Effector CD4-positive, alpha-beta T cell (primary cell): ENCODE measurements around the gene ZNF331.

Experiments used
- DNase-seq: peaks from one replicate; pipeline ENCODE4 v3.0.0-alpha.2; 2020

The ZNF331 gene

DNA sequence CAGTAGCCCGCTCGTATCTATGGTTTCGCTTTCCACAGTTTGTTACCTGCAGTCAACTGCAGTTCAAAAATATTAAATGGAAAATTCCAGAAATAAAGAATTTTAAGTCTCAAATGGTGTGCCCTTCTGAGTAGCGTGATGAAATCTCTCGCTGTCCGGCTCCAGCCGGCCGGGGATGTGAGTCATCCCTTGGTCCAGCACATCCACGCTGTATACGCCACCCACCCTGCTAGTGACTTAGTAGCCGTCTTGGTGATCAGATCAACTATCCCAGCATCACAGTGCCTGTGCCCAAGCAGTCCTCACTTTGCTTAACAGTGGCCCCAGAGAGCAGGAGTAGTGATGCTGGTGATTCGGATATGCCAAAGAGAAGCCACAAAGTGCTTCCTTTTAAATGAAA is 40.0 kb downstream of the ZNF331 start:
- no peak for DNase-seq

DNA sequence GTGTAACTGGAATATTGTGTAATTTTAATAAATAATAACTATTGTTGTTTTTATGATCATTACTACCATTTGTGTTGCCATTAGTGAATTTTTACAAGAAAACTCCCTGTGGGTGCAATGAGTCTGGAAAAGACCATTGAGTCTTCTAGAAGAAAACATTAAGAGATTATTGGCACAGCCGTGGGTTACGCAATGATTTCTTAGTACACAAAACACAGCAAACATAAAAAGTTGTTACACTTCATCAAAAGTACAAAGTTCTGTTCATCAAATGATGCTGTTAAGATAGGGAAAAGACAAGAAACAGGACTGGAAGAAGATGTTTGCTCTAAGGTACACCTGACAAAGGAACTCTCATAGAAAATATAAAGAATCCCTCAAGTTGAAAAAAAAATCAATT is 41.6 kb downstream of the ZNF331 start:
- DNase-seq, result no peak

DNA sequence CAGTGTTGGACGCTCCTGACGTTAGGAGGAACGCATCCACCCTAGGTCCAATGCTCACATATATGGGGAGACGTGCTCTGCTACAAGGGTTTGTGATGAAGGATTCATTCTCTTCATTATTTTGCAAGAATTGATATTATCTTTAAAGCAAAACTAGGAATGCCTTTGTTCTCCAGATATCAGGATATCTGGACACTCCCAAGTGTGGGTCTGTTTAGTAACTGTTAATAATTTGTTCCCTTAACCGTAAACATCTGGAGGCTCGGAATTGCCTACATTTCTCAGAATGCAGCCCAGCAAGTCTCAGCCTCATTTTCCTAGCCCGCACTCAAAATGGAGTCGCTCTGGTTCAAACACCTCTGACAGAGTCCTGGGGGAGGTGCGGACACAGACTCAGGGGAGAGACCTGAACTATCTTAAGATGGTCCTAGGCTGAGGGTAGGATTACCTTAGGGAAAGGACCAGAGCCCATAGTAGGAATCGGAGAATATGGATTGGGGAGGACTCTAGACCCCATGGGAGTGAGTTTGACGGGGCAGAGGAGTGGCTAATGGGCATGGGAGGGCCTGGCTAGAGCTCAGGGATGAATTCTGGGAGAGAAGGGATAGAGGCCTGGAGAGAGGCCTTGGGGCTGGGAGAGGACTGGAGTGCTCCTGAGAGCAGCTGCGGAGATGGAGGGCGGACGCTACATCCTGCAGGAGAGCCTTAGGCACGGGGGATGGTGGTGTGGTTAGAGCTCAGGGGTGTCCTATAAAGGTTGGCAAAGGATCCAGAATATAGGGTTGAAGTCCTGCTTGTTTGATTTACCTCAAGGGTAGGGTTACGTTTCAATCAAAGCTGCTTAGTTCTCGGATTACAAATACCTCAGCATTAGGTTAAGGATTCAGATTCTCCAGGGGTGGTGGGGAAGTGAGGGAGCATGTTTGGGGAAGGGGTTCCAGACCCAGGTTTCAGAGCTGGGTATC is 43.2 kb downstream of the ZNF331 start:
- no peak for DNase-seq

DNA sequence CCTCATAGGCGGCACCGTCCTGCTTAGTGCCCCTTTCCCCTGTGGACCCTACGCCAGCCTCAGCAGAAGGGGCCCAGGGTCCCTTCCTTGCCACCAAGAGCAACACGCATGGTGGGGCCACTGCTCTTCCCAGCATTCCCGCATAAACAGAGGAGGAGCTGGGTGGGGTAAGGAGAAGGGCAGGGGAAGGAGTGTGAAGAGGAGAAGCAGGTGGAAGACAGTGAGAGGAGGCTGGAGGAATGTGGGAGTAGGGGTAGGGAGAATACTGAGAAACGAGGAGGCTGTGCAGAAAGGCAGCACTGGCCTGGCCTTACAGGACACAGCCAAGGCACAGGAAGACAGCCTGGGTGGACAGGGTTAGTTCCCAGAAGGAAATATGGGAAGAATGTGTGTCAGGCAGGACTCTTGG is 43.9 kb downstream of the ZNF331 start:
- no peak for DNase-seq

DNA sequence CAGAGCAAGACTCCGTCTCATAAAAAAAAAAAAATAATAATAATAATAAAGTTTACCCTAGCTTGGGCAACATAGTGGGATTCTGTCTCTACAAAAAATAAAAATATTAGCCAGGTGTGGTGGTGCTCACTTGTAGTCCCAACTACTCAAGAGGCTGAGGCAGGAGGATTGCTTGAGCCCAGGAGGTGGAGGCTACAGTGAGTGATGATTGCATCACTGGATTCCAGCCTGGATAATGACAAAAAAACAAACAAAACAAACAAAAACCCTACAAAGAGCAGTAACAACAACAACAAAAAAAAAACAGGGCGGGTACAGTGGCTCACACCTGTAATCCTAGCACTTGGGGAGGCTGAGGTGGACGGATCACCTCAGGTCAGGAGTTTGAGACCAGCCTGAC is 45.2 kb downstream of the ZNF331 start:
- no peak for DNase-seq

DNA sequence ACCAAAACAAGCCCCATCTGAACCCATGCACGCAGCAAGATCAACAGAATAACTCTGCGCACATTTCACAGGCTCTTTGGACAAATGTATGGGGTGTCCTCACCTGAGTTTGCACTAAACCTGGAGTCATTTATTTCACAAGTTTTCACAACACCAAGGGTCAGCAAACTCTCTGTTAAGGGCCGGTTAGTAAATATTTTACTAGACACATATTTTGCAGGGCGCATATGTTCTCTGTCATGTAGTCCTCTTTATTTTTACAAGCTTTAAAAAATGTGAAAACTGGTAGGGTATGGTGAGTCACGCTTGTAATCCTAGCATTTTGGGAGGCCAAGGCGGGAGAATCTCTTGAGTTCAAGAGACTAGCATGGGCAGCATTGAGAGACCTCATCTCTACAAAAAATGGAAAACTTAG is 48.3 kb downstream of the ZNF331 start:
- DNase-seq, result no peak

DNA sequence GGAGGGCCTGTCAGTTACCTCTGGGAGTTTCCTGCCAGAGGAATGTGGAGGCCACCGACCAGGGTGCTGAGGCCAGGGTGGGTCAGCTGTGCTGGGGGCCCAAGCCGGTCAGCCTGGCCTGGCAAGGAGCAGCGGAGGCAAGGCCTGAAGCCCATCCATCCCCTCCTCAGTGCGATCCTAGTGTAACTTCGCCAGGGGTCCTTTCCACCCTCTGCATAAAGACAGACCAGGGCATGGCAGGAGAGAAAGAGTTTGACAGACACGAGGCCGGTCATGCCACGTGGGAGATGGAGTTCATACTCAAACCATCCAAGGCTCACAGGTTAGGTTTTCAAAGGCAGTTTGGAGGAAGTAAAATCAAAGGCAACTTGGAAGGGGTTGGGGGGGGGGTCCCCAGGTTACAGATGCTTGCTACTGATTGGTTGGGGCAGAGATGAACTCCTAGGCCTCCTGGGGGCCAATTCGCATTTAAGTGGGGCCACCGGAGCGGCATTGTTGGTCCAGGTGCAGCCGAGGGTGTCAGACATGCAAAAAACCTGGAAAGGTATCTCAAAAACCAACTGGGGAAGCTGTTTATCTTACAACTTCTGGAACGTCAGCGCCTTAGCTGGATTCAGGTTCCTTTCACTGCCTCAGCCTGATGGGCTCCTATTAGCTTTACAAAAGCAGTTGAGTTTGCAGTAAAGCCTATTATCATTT is 57.0 kb downstream of the ZNF331 start:
- DNase-seq, result no peak

DNA sequence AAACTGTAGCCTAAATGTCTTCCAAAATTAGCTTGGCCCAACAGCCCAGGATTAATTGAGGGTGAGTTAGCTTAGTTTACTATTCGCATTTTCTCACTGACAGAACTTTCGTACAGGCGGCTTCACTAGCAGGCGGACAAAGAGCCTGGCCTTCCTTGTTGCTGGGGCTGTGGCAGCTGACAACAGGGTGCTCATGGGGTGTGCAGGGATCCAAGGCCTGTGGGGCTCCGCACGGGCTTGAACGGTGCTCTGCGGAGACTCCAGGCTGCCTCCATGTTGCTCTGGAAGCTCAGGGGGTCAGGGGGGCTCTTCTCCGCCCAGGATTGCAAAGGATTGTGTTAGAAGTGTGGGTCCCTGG is 57.5 kb downstream of the ZNF331 start:
- no peak for DNase-seq

DNA sequence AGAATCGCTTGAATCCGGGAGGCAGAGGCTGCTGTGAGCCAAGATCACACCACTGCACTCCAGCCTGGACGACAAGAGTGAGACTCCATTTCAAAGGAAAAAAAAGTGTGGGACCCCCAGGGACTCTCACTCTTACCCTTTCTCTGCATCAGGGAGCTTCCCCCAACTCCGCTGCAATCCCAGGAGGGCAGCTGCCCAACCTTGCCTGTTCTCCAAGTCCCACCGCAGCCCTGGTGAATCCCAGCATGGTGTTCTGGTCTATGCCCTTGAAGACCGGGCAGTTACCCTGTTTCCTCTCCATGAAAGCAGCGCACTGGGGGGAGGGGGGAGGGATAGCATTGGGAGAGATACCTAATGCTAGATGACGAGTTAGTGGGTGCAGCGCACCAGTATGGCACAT is 58.1 kb downstream of the ZNF331 start:
- no peak for DNase-seq

DNA sequence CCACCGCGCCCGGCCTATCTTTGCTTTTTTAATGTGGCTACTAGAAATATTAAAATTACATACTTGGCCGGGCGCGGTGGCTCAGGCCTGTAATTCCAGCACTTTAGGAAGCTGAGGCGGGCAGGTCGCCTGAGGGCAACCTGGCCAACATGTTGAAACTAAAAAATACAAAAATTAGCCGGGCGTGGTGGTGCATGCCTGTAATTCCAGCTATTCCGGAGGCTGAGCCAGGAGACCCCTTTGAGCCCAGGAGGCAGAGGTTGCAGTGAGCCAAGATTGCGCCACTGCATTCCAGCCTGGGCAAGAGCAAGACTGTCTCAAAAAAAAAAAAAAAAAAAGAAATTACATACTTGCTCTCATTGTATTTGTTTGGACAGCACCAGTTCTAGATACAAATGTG is 59.1 kb downstream of the ZNF331 start:
- DNase-seq, result no peak

DNA sequence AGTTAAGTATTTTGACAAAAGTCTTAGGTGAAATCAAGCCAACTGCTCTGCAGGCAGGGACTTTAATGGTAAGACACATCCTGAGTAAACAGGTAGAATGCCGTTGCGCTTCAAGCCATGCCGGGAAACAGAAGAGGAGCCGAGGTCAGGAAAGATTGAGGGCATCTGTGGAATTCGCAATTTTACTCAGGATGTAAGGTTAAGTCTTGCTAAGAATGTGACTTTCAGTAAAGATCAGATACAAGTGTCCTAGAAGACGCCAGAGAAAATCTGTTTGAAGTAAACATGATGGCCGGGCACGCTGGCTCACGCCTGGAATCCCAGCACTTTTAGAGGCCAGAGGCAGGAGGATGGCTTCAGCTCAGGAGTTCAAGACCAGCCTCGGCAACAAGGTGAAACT is 60.4 kb downstream of the ZNF331 start:
- DNase-seq, result no peak

DNA sequence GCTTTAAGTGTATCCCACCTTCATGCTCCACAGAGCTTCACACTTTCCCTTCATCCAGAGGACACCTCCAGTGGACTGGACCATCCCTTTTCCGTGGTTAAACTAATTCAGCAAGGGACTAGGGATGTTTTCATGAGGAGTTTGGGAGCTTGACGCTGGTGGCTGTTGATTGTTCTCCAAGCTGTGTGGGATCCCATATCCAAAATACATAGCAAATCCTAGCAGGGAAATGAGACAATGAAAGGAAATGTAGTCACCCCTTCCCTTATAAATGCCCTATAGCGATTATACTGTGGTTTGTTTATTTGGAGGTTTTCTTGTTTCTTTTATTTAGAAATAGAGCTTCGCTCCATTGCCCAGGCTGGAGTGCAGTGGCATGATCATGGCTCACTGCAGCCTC is 62.3 kb downstream of the ZNF331 start:
- no peak for DNase-seq

DNA sequence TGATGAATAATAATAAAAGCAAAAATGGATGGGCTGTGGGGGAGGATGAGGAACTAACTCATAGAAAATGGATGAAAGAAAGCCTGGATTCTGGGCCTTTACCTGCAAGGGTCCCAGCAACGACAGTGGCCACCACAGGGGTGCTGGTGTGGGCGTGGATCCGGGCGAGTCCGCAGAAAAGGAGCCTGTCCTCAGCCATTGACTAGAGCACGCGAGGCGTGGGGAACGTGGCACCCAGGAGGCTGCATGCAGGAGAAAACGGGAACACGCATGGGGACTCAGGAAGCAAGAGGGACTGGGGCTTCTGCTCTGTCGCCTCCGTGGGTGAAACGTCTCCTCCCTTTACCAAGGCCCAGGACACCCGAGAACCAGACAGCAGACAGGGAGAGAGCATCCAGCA is 68.1 kb downstream of the ZNF331 start:
- no peak for DNase-seq

DNA sequence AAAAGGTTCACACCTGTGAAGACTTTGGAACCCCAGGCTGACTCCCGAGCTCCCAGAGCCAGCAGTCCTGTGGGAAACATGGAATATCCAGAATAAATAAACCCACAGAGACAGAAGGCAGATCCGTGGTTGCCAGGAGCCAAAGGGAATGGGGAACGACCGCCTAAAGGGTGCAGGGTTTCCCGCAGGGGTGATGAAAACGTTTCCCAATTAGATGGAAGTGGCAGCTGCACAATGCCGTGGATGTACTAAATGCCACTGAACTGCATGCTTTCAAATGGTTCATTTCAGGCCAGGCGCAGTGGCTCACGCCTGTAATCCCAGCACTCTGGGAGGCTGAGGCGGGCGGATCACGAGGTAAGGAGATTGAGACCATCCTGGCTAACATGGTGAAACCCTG is 70.4 kb downstream of the ZNF331 start:
- DNase-seq, result no peak

DNA sequence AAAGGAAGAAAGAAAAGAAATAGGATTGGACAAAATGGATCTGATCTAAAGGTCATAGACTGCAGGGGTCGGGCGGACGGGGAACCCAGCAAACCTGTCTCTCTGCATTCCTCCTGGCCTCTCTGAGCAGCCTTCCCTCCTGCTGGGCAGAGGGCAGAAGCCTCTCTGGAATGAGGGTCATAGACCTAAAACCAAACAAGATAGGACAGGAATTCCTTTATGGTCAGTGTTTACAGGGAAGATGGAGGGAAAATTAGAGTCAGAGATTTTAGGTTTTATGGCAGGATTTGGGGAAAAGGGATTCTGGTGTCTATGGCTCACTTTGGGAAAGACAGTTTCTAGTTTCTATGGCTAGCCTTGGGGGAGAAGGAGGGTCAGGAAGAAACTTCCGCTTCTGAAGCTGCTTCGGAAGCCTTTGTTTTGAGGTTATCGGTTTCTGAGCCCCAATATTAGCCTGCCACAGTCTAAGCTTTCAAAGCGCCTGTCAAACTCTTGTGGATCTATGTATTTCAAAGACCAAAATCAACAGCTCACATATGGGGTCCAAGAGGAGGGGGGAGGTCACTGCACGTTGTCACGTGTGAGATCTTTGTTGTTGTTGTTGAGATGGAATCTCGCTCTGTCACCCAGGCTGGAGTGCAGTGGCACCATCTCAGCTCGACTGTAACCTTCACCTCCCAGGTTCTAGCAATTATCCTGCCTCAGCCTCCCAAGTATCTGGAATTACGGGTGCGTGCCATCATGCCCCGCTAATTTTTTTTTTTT is 75.0 kb downstream of the ZNF331 start:
- no peak for DNase-seq

DNA sequence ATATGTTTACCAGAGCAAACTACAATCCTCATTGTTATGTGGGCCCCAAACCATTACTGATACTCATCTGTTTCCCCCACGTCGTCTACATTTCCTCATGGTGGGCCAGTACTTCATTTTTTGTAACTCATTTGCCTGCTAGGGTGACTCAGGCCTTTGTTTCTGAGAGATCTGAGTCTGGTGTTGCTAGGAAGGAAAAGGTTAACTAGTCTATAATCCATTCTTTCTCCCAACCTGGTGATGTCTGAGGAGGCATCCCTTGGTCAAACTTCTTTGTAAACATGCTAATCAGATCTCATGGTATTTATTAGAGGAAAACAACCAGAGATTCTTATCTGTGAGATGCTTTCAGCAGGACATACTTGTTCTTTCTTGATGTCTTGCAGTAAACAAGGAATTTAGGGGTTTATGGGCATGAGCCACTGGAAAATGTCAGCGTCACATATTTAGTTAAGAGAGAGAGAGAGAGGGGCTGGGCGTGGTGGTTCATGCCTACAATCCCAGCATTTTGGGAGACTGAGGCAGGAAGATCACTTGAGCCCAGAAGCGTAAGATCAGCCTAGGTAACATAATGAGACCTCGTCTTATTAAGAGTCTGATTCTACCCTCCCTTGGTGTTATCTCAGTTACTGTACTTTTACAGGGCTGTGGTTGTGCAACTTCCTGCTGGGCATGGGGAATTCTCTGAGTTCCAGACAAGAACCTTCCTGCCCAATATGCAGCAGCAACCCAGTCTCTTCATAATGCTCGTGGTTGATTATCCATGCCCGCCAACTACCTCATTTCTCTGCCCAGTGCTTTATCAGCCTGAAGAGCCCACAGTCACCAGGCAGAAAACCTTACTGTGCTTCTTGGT is 84.2 kb downstream of the ZNF331 start:
- no peak for DNase-seq

DNA sequence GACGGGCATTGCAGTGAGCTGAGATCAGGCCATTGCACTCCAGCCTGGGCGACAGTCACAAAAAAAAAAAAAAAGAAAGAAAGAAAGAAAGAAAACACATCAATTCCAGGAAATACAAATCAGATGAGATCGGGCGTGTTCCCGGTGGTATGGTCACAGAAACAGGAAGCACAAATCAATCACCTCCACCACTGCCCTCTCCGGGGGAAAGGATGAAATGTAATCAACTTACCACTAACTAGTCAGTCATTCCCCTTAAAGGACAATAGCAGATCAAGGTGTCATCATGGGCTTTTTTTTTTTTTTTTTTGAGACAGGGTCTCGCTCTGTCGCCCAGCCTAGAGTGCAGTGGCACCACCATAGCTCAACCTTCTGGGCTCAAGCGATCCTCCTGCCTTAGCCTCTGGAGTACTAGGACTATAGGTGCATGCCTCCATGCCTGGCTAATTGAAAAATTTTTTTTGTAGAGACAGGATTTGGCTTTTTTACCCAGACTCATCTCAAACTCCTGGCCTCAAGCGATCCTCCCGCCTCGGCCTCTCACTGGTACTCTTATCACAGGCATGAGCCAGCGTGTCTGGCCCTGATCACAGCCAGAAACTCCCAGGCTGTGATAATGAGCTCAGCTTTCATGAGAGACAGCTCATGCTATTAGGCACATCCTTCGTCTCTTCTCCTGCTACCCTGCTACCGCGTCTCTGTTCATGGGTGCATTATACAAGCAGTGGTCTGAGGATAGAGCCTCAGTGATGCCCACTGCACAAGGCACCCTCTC is 87.0 kb downstream of the ZNF331 start:
- DNase-seq, result no peak

DNA sequence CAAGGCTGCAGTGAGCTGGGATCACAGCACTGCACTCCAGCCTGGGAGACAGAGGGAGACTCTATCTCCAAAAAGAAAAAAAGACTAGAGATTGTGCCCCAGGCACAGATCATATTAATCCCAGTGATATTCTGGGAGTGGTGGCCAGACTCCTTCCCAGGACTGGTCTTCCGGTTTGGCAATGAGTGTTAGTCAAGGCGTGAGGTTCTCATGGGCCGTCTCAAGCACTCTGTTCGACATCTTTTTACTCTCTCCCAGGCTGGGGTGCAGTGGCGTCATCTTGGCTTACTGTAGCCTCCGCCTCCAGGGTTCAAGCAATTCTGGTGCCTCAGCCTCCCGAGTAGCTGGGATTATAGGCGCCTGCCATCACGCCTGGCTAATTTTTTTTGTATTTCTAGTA is 88.5 kb downstream of the ZNF331 start:
- DNase-seq, result no peak

DNA sequence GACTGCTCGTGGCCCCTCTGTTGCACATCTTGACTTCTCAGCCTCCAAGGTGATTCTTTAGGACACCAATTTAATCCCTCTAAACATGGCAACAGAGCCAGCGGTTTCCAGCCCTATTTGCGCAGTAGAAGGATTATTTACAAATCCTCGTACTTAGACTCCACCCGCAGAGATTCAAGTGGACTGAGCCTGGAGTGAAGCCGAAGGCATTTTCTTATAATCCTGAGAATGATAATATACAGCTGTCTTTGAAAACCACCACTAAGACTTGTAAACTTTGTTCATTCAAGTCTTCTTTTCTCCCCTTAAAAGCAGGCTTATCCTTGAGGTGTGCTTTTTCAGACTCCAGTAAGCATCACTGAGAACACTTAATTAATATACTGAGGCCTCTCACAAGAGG is 89.0 kb downstream of the ZNF331 start:
- DNase-seq, result no peak
